Neural cell (in vitro differentiated cells): ENCODE data around the gene RBPJL.

Experiments
- CTCF ChIP-seq: fragments of 450-650 bp; IDR thresholded peaks from 2 replicates; pipeline ENCODE4 v1.5.1; 2014; ENCODE audit warnings: antibody characterized with exemption, mild to moderate bottlenecking, moderate library complexity; ENCODE audit not compliant: poor library complexity, severe bottlenecking
- EP300 ChIP-seq: fragments of 450-650 bp; conservative IDR thresholded peaks from 2 replicates; pipeline ENCODE4 v1.6.1; 2014; ENCODE audit warnings: antibody characterized with exemption, mild to moderate bottlenecking, moderate library complexity; ENCODE audit not compliant: poor library complexity, severe bottlenecking
- EZH2 ChIP-seq: fragments of 200-600, 300-800 bp; shearing (Covaris generic), sonication (generic); IDR thresholded peaks from 2 replicates; pipeline ENCODE4 v1.6.1; 2014; ENCODE audit warnings: antibody characterized with exemption, low read length, borderline replicate concordance, mild to moderate bottlenecking; ENCODE audit not compliant: insufficient read depth, poor library complexity, severe bottlenecking
- MXI1 ChIP-seq: fragments of 450-650 bp; conservative IDR thresholded peaks from 2 replicates; pipeline ENCODE4 v1.6.1; 2014; ENCODE audit warnings: antibody characterized with exemption, mild to moderate bottlenecking; ENCODE audit not compliant: poor library complexity, severe bottlenecking
- POLR2AphosphoS5 ChIP-seq: IDR thresholded peaks from 2 replicates; pipeline ENCODE4 v1.6.1; 2012
- RAD21 ChIP-seq: fragments of 450-650 bp; conservative IDR thresholded peaks from 2 replicates; pipeline ENCODE4 v1.6.1; 2014; ENCODE audit warnings: antibody characterized with exemption, mild to moderate bottlenecking, moderate library complexity
- REST ChIP-seq: IDR thresholded peaks from 2 replicates; pipeline ENCODE4 v1.6.1; 2012; ENCODE audit warnings: borderline replicate concordance
- SMC3 ChIP-seq: fragments of 450-650 bp; conservative IDR thresholded peaks from 2 replicates; pipeline ENCODE4 v1.6.1; 2014; ENCODE audit warnings: antibody characterized with exemption, mild to moderate bottlenecking, moderate library complexity; ENCODE audit not compliant: poor library complexity
- TAF1 ChIP-seq: IDR thresholded peaks from 2 replicates; pipeline ENCODE4 v1.6.1; 2012; ENCODE audit warnings: low read depth

GRCh38 chr20:45346291-45346718 lies 39.7 kb downstream of the RBPJL start:
- TF ChIP-seq CTCF (no peak), EZH2 (no peak), RAD21 (no peak), POLR2AphosphoS5 (no peak), EP300 (no peak), TAF1 (no peak), MXI1 (no peak), SMC3 (no peak), REST (no peak)
